ENCODE measurements around the gene TMEM167B. TPM values are rescaled to one million over a fixed set of nuclear protein-coding genes. Genes with fewer than 3 reads are reported as not detected.

The TMEM167B gene
- total and polyA plus RNA-seq, 2 of the 4 experiments (the other 2 are of a cell fraction): 21.6 to 32.1 TPM

DNA sequence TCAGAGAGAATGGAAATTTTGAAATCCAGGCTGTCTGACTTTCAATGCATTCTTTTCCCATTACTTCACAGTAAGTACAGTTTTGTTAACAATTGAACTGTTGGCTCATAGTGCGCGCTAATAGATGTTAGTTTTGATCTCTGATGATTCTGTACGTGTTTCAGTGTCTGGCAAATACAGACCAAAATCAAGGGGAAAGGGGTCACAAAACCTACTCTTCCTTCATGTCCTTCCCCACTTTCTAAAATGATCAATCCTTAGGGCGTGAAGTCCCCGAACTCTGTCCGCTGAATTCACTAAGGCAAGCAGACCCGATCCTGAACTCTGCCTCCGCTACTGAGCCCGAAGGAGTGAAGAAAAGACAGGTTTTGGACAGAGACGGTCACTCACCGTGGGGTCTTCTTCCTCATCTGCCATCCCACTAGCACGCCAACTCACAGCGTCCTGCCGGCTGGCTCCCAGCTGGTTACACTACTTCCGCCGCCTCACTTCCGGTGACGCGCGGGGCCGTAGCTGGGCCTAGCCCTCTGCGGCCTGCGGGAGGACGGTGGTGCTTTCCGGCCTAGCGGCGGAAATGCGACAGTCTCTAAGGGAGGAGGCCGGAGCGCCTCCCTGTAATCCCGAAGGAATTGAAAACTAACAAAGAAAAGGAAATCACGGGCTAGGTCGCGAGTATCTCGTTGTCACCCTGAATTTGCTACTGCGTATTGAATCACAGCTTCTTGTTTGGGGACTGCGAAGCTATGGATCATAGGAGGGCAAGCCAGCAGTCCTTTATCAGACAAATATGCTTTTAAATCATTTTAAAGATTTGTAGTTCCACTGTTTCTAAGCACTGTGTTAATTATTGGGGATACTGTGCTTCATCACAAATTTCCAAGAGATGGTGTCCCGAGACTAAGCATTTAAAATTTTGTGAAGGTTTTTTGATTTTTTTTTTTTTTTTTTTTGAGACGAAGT lies 14.8 kb upstream of the TMEM167B start, which contains the start of gene TAF13 (continued):
- TF ChIP-seq, protein P1, sequence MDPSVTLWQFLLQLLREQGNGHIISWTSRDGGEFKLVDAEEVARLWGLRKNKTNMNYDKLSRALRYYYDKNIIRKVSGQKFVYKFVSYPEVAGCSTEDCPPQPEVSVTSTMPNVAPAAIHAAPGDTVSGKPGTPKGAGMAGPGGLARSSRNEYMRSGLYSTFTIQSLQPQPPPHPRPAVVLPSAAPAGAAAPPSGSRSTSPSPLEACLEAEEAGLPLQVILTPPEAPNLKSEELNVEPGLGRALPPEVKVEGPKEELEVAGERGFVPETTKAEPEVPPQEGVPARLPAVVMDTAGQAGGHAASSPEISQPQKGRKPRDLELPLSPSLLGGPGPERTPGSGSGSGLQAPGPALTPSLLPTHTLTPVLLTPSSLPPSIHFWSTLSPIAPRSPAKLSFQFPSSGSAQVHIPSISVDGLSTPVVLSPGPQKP (IDR thresholded peaks at IDR 0.05; ENCODE audit: borderline replicate concordance, low read depth, low read length): peak; percentile 70; the same call in 1 of the 2 replicates
- TF ChIP-seq CHD1 (IDR thresholded peaks at IDR 0.05; ENCODE audit: low read depth, low read length): no peak; the same call in none of the 2 replicates
- TF ChIP-seq RCOR1 (IDR thresholded peaks at IDR 0.05; ENCODE audit: insufficient replicate concordance, low read length): no peak
